BJ (cell line): Measurements from ENCODE around the gene AQP7. TPM values are rescaled to one million over a fixed set of nuclear protein-coding genes. Genes with fewer than 3 reads are reported as not detected.

ENCODE experiments used
- CTCF ChIA-PET: fragments of 350-600 bp; formaldehyde crosslinking; extraction: SDS; loops from one replicate; lab custom pipeline; 2021; ENCODE audit warnings: antibody characterized with exemption, inconsistent platforms; lab: Yijun Ruan, JAX
- POLR2A ChIA-PET: fragments of 300-600 bp; sonication (Branson Sonifier 250); formaldehyde crosslinking; extraction: SDS; loops from one replicate; lab custom pipeline; 2021; ENCODE audit warnings: antibody characterized with exemption; lab: Charles Lee
- DNase-seq: peaks from one replicate; pipeline ENCODE4 v3.0.0-alpha.2; 2011; ENCODE audit warnings: low read depth
- H3K27me3 ChIP-seq: 2 replicates; pipeline ENCODE4 v1.6.0; 2011; ENCODE audit warnings: low read length; ENCODE audit not compliant: control insufficient read depth, insufficient read depth
- H3K36me3 ChIP-seq: 2 replicates; pipeline ENCODE4 v1.5.1; 2011; ENCODE audit warnings: low read length; ENCODE audit not compliant: control insufficient read depth, insufficient read depth
- H3K4me3 ChIP-seq: 2 replicates; pipeline ENCODE4 v1.5.1; 2011; ENCODE audit warnings: low read depth, mild to moderate bottlenecking, control low read depth, low read length
- polyA plus RNA-seq: library from polyadenylated mRNA; depleted of rRNA; stranded (reverse); fragments of >200 nt; gene quantifications from 2 replicates; pipeline ENCODE4 v1.2.3, GENCODE V29; 2011
- TF ChIP-seq, protein P1 (sequence below): IDR thresholded peaks from 2 replicates; pipeline ENCODE4 v1.5.1; 2011; ENCODE audit warnings: low read depth, mild to moderate bottlenecking, control low read depth, inconsistent platforms, low read length, moderate library complexity; ENCODE audit not compliant: insufficient read depth

Gene AQP7
- polyA plus RNA-seq, 1 experiment, result not detected

DNA sequence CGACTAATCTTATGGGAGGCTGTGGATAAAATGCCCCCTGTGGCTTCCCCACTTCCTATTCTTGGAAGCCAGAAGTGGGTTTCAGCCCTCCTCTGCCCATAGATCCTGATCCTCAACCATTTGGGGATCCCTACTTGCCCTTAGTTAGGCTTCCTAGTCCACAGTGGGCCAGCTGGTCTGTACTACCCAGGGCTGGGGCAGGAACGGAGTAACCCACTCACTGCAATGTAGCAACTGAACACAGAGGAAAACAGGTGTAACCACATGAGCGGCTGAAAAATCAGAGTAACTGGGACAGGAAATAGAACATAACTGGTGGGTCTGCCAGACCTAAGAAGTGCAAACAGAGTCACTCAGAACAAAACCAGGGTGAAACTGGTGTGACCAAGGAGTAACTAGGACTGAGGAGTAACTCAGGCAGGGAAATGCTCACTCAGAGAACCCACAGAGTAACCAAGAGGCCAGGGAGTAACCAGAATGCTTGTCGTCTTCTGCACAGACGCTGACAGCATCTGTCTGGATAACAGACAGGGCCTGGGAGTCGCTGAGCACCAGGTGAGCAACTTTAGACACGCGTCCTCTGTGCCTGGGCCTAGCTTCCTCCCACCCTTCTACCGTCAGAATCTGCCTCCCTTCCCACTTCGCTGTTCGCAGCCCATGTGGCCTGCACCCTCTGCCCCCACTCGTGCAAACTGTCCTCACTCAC, 44.0 kb upstream of the AQP7 start:
- no peak overlapping the region for H3K4me3 ChIP-seq
- POLR2A ChIA-PET, result no interaction called here
- no peak for DNase-seq
- CTCF ChIA-PET, result interaction anchor here (1.0 to 2.0 kb wide), 2 partner anchors 20 to 72 kb away, joined by 3 to 7 read pairs; no protein-coding TSS in a partner anchor
- H3K27me3 ChIP-seq, result peaks cover 4% of the 10 kb centered on the region; the same call in 1 of the 2 replicates
- no peaks in the 10 kb centered on the region for H3K36me3 ChIP-seq
- TF ChIP-seq, protein P1, sequence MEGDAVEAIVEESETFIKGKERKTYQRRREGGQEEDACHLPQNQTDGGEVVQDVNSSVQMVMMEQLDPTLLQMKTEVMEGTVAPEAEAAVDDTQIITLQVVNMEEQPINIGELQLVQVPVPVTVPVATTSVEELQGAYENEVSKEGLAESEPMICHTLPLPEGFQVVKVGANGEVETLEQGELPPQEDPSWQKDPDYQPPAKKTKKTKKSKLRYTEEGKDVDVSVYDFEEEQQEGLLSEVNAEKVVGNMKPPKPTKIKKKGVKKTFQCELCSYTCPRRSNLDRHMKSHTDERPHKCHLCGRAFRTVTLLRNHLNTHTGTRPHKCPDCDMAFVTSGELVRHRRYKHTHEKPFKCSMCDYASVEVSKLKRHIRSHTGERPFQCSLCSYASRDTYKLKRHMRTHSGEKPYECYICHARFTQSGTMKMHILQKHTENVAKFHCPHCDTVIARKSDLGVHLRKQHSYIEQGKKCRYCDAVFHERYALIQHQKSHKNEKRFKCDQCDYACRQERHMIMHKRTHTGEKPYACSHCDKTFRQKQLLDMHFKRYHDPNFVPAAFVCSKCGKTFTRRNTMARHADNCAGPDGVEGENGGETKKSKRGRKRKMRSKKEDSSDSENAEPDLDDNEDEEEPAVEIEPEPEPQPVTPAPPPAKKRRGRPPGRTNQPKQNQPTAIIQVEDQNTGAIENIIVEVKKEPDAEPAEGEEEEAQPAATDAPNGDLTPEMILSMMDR, result no peak

DNA sequence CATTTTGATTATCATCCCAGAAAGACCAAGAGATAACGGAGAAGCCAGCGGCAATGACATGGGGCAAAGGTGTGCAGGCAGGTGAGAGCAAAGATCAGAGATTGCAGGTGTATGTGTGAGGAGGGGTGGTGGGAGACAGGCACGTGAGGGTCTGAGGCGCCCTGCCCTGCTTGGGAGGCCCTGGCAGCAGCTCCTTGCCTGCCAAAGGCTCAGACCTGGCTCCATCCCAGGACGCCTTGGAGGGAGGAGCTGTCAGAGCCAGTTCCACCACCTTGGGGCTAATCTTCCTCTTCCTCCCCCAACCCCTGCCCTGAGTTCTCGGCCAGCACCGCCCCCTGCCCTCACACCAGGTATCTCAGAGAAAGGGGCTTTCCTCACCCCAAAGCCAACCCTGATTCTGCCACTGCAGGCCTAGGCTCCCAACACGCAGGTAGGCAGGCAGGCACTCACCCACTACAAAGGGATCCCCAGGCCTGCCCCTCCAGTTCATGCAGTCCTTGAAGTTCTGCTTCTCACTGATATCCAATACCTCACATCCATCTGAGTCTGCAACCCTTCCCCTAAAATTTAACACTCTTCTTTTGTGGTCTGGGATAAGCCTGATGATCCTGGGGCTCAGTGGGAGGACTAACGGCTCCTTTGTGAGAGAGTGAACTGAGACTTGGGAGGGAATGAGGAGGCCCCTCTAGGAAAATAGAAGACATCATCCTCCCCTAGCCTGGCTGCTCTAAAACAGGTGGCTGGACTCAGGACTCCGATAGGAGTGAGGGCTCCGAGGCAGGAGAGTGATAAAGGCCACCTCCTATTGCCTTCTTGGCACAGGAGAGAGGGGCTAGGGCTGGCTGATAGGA, 43.2 kb upstream of the AQP7 start:
- H3K36me3 ChIP-seq, result no peaks in the 10 kb centered on the region
- no peak overlapping the region for H3K4me3 ChIP-seq
- ChIA-PET CTCF (interaction anchor here (0.6 kb wide), 1 partner anchor 16 kb away, joined by 3 read pairs; no protein-coding TSS in a partner anchor), POLR2A (no interaction called here)
- H3K27me3 ChIP-seq, result peaks cover 5% of the 10 kb centered on the region; the same call in 1 of the 2 replicates
- DNase-seq, result no peak
- TF ChIP-seq, protein P1, result no peak

DNA sequence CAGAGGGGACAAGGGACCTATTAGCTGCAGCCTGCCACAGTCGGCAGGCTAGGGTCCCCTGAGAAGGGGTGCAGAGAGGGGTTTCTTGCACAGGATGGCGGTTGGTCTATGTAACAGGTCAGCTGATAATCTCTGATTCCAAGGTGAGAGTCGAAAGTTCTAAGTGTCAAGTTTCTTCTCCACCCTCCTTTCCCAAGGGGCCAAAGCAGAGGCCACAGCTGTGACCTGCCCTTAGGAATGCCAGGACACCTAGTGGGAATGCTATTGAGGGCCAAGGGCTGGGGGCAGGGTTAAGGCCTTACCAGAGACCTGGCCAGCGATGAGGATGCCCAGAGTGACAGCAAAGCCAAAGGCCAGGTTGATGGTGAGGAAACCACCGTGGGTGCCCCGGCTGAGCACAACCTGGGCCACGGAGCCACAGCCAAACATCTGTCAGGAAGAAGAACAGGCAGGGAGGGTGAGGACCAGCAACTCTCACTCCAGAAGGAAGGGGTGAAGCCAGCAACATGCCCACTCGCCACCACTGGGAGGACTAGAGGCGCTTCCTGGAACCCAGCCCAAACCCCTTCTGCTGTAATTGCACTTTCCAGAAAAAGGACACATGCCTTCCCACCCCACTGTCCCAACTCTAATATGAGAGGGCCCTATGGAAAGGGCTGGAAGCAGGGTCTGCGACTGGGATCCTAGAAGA, 41.2 kb upstream of the AQP7 start:
- CTCF ChIA-PET, result interaction anchor here (7.4 kb wide), 1 partner anchor 8 kb away, joined by 57 read pairs; no protein-coding TSS in a partner anchor
- no peak for DNase-seq
- TF ChIP-seq, protein P1, result no peak

GRCh38 chr9:33443047-33443446, 40.7 kb upstream of the AQP7 start:
- Histone ChIP-seq H3K4me3 (no peak overlapping the region), H3K27me3 (peaks cover 10% of the 10 kb centered on the region), H3K36me3 (no peaks in the 10 kb centered on the region)
- ChIA-PET CTCF (interaction anchor here (7.4 kb wide), 1 partner anchor 9 kb away, joined by 57 read pairs; no protein-coding TSS in a partner anchor), POLR2A (no interaction called here)
- no peak for DNase-seq
- TF ChIP-seq, protein P1, result no peak

More for the DNA sequence above, 41.2 kb upstream of the AQP7 start:
- Histone ChIP-seq H3K27me3 (peaks cover 12% of the 10 kb centered on the region), H3K36me3 (no peaks in the 10 kb centered on the region), H3K4me3 (no peak overlapping the region)
- POLR2A ChIA-PET, result no interaction called here
